Measurements from ENCODE around the gene CABP2.
"Not testable (repeated sequence)": the region's sequence is repeated elsewhere in the genome, so short reads cannot be mapped to it uniquely, and the experiment has no call there.

Gene CABP2

GRCh38 chr11:67519726-67520125, 3.5 kb downstream of the CABP2 start:
- Histone ChIP-seq H3K4me3 (ENCODE audit: low read depth in 1 of 2, low read length in 2 of 2) (no peak overlapping the region), H3K27ac (ENCODE audit: low read depth, low read length) (no peak overlapping the region), H3K9ac (ENCODE audit: low read length) (no peak overlapping the region), H3K27me3 (ENCODE audit: control insufficient read depth in 1 of 2, insufficient read depth in 2 of 2, low read length in 2 of 2) (peaks cover 0 to 3% of the 10 kb centered on the region in 2 donors), H3K9me3 (ENCODE audit: low read length) (no peaks in the 10 kb centered on the region), H3K36me3 (ENCODE audit: insufficient read depth, low read length) (no peaks in the 10 kb centered on the region), H3K4me1 (ENCODE audit: insufficient read depth, low read length) (no peaks in the 10 kb centered on the region)

GRCh38 chr11:67517784-67518552, 5.3 kb downstream of the CABP2 start:
- H3K9me3 ChIP-seq (ENCODE audit: low read length) = no peaks in the 10 kb centered on the region
- H3K4me3 ChIP-seq (ENCODE audit: low read depth in 1 of 2, low read length in 2 of 2) = no peak overlapping the region
- H3K27me3 ChIP-seq (ENCODE audit: control insufficient read depth in 1 of 2, insufficient read depth in 2 of 2, low read length in 2 of 2) = no peaks in the 10 kb centered on the region
- H3K9ac ChIP-seq (ENCODE audit: low read length) = no peak overlapping the region
- no peaks in the 10 kb centered on the region for H3K36me3 ChIP-seq (ENCODE audit: insufficient read depth, low read length)
- no peak overlapping the region for H3K27ac ChIP-seq (ENCODE audit: low read depth, low read length)
- no peaks in the 10 kb centered on the region for H3K4me1 ChIP-seq (ENCODE audit: insufficient read depth, low read length)

GRCh38 chr11:67516806-67517205, 6.4 kb downstream of the CABP2 start:
- no peaks in the 10 kb centered on the region for H3K27me3 ChIP-seq (ENCODE audit: control insufficient read depth in 1 of 2, insufficient read depth in 2 of 2, low read length in 2 of 2)

GRCh38 chr11:67514116-67514515, 9.1 kb downstream of the CABP2 start:
- no peak overlapping the region for H3K9ac ChIP-seq (ENCODE audit: low read length)
- H3K4me1 ChIP-seq (ENCODE audit: insufficient read depth, low read length) = peaks cover under 1% of the 10 kb centered on the region
- H3K27ac ChIP-seq (ENCODE audit: low read depth, low read length) = no peak overlapping the region

More at GRCh38 chr11:67516806-67517205, 6.4 kb downstream of the CABP2 start:
- H3K27ac ChIP-seq (ENCODE audit: low read depth, low read length) = no peak overlapping the region
- H3K4me3 ChIP-seq (ENCODE audit: low read depth in 1 of 2, low read length in 2 of 2) = no peak overlapping the region
- H3K9ac ChIP-seq (ENCODE audit: low read length) = no peak overlapping the region
- H3K4me1 ChIP-seq (ENCODE audit: insufficient read depth, low read length) = no peaks in the 10 kb centered on the region
- H3K9me3 ChIP-seq (ENCODE audit: low read length) = no peaks in the 10 kb centered on the region
- no peaks in the 10 kb centered on the region for H3K36me3 ChIP-seq (ENCODE audit: insufficient read depth, low read length)

GRCh38 chr11:67511558-67511957, 11.7 kb downstream of the CABP2 start:
- H3K27me3 ChIP-seq (ENCODE audit: control insufficient read depth in 1 of 2, insufficient read depth in 2 of 2, low read length in 2 of 2); H3K27ac ChIP-seq (ENCODE audit: low read depth, low read length); H3K9ac ChIP-seq (ENCODE audit: low read length); H3K4me3 ChIP-seq (ENCODE audit: low read depth in 1 of 2, low read length in 2 of 2); H3K36me3 ChIP-seq (ENCODE audit: insufficient read depth, low read length); H3K9me3 ChIP-seq (ENCODE audit: low read length): not testable (repeated sequence)
- peaks cover 14% of the 10 kb centered on the region for H3K4me1 ChIP-seq (ENCODE audit: insufficient read depth, low read length)

More at GRCh38 chr11:67514116-67514515, 9.1 kb downstream of the CABP2 start:
- no peaks in the 10 kb centered on the region for H3K36me3 ChIP-seq (ENCODE audit: insufficient read depth, low read length)
- no peaks in the 10 kb centered on the region for H3K9me3 ChIP-seq (ENCODE audit: low read length)
- no peaks in the 10 kb centered on the region for H3K27me3 ChIP-seq (ENCODE audit: control insufficient read depth in 1 of 2, insufficient read depth in 2 of 2, low read length in 2 of 2)
- no peak overlapping the region for H3K4me3 ChIP-seq (ENCODE audit: low read depth in 1 of 2, low read length in 2 of 2)

- no peak overlapping the region for H3K27ac ChIP-seq (ENCODE audit: low read depth, low read length)
- no peaks in the 10 kb centered on the region for H3K9me3 ChIP-seq (ENCODE audit: low read length)
- H3K9ac ChIP-seq (ENCODE audit: low read length) = no peak overlapping the region
- peaks cover 0 to 5% of the 10 kb centered on the region in 2 donors for H3K27me3 ChIP-seq (ENCODE audit: control insufficient read depth in 1 of 2, insufficient read depth in 2 of 2, low read length in 2 of 2)
- H3K4me1 ChIP-seq (ENCODE audit: insufficient read depth, low read length) = peaks cover 27% of the 10 kb centered on the region
- no peak overlapping the region for H3K4me3 ChIP-seq (ENCODE audit: low read depth in 1 of 2, low read length in 2 of 2)
- no peaks in the 10 kb centered on the region for H3K36me3 ChIP-seq (ENCODE audit: insufficient read depth, low read length)
Observed at GRCh38 chr11:67510023-67510345, 13.3 kb downstream of the CABP2 start.

GRCh38 chr11:67508486-67509121, 14.6 kb downstream of the CABP2 start:
- Histone ChIP-seq H3K9me3 (ENCODE audit: low read length) (no peaks in the 10 kb centered on the region), H3K4me1 (ENCODE audit: insufficient read depth, low read length) (peaks cover 31% of the 10 kb centered on the region), H3K9ac (ENCODE audit: low read length) (peak overlapping the region; percentile 89), H3K27me3 (ENCODE audit: control insufficient read depth in 1 of 2, insufficient read depth in 2 of 2, low read length in 2 of 2) (peaks cover 3 to 16% of the 10 kb centered on the region in 2 donors), H3K4me3 (ENCODE audit: low read depth in 1 of 2, low read length in 2 of 2) (peak overlapping the region; percentile 72 to 97), H3K27ac (ENCODE audit: low read depth, low read length) (peak overlapping the region; percentile 79), H3K36me3 (ENCODE audit: insufficient read depth, low read length) (no peaks in the 10 kb centered on the region)

GRCh38 chr11:67507864-67508485, 15.3 kb downstream of the CABP2 start, which contains the start of gene CDK2AP2:
TSS of gene CDK2AP2 (minus strand) at chr11:67508162. CDS start at chr11:67508082, 80 bp downstream.
- Histone ChIP-seq H3K27me3 (ENCODE audit: control insufficient read depth in 1 of 2, insufficient read depth in 2 of 2, low read length in 2 of 2) (peaks cover 10 to 22% of the 10 kb centered on the region in 2 donors), H3K4me1 (ENCODE audit: insufficient read depth, low read length) (peaks cover 33% of the 10 kb centered on the region), H3K4me3 (ENCODE audit: low read depth in 1 of 2, low read length in 2 of 2) (peak within 1 kb of the TSS; percentile 72 to 97), H3K36me3 (ENCODE audit: insufficient read depth, low read length) (no peaks in the 10 kb centered on the region), H3K9me3 (ENCODE audit: low read length) (no peaks in the 10 kb centered on the region), H3K27ac (ENCODE audit: low read depth, low read length) (peak within 1 kb of the TSS; percentile 79), H3K9ac (ENCODE audit: low read length) (peak within 1 kb of the TSS; percentile 89)

GRCh38 chr11:67507242-67507863, 15.9 kb downstream of the CABP2 start:
- Histone ChIP-seq H3K27me3 (ENCODE audit: control insufficient read depth in 1 of 2, insufficient read depth in 2 of 2, low read length in 2 of 2) (peaks cover 14 to 29% of the 10 kb centered on the region in 2 donors), H3K27ac (ENCODE audit: low read depth, low read length) (peak overlapping the region; percentile 74), H3K9me3 (ENCODE audit: low read length) (no peaks in the 10 kb centered on the region), H3K36me3 (ENCODE audit: insufficient read depth, low read length) (no peaks in the 10 kb centered on the region), H3K9ac (ENCODE audit: low read length) (peak overlapping the region; percentile 15), H3K4me1 (ENCODE audit: insufficient read depth, low read length) (peaks cover 33% of the 10 kb centered on the region), H3K4me3 (ENCODE audit: low read depth in 1 of 2, low read length in 2 of 2) (peak overlapping the region; percentile 72 to 97)

GRCh38 chr11:67506426-67507051, 16.7 kb downstream of the CABP2 start:
- Histone ChIP-seq H3K9ac (ENCODE audit: low read length) (no peak overlapping the region), H3K4me3 (ENCODE audit: low read depth in 1 of 2, low read length in 2 of 2) (no peak overlapping the region), H3K27ac (ENCODE audit: low read depth, low read length) (no peak overlapping the region), H3K9me3 (ENCODE audit: low read length) (no peaks in the 10 kb centered on the region), H3K27me3 (ENCODE audit: control insufficient read depth in 1 of 2, insufficient read depth in 2 of 2, low read length in 2 of 2) (peaks cover 14 to 30% of the 10 kb centered on the region in 2 donors), H3K36me3 (ENCODE audit: insufficient read depth, low read length) (no peaks in the 10 kb centered on the region), H3K4me1 (ENCODE audit: insufficient read depth, low read length) (peaks cover 33% of the 10 kb centered on the region)

Data from muscle layer of colon (tissue), 2 donors.